ENCODE results near the gene LCN1. TPM values are rescaled to one million over a fixed set of nuclear protein-coding genes. Genes with fewer than 3 reads are reported as not detected.

Gene LCN1
- total and polyA plus RNA-seq, 2 donors (not counting 3 experiments of a cell fraction or from before 2014, with no cell fraction given): not detected

DNA sequence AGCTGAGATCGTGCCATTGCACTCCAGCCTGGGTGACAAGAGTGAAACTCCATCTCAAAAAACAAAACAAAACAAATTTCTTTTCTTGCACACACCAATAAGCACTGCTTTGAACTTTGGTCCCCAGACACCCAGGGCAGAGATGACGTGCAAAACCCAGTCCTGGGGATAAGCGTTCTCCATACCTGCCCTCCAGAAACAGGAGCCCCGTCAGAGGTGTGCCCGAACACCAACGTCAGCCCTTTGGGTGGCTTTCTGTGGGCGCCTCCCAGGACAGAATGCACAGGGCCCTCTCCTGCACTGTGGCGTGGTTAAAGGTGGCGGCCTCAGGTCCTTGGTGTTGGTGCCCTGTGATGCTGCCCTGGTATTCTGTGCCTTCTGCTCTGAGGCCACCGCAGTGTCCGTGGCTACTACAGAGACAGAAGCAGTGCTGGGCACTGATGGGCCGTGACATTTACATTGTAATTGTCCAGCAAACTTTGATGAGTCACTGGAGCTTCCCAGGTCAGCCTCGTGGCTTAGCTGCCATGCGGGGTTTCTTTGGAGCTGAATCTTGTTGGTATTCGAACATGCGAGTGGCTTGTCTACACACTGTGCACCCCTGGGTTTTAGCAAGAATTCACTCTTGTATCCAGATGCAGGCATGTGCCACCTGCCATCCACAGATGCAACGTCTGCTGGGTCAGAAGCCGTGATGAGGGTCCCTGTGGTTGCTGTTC is 31.9 kb upstream of the LCN1 start:
- dilution Hi-C loops (cut with MboI; ENCODE audit: extremely low pct_ligation_motif_present, low sequenced_read_pairs) (no loop called here), intact Hi-C loops (cut with micrococcal nuclease) (no loop called here)
- TF ChIP-seq GATA2 (IDR thresholded peaks at IDR 0.05; ENCODE audit: insufficient read depth, insufficient read length, low read depth, low read length) (no peak), POLR2AphosphoS5 (IDR thresholded peaks at IDR 0.05; ENCODE audit: insufficient read depth, low read depth, low read length) (no peak), POLR2A (IDR thresholded peaks at IDR 0.05; ENCODE audit: low read depth, low read length) (no peak), MAX (IDR thresholded peaks at IDR 0.05; ENCODE audit: insufficient read depth, insufficient read length) (no peak), MYC (IDR thresholded peaks at IDR 0.05; ENCODE audit: low read depth, low read length) (no peak), JUN (IDR thresholded peaks at IDR 0.05; ENCODE audit: borderline replicate concordance, insufficient read depth, insufficient read length, low read depth) (no peak), EZH2 (IDR thresholded peaks at IDR 0.05; ENCODE audit: borderline replicate concordance, low read depth, low read length, severe bottlenecking) (no peak), FOS (IDR thresholded peaks at IDR 0.05; ENCODE audit: borderline replicate concordance, insufficient read depth, low read length) (no peak)
- TF ChIP-seq, protein P1, sequence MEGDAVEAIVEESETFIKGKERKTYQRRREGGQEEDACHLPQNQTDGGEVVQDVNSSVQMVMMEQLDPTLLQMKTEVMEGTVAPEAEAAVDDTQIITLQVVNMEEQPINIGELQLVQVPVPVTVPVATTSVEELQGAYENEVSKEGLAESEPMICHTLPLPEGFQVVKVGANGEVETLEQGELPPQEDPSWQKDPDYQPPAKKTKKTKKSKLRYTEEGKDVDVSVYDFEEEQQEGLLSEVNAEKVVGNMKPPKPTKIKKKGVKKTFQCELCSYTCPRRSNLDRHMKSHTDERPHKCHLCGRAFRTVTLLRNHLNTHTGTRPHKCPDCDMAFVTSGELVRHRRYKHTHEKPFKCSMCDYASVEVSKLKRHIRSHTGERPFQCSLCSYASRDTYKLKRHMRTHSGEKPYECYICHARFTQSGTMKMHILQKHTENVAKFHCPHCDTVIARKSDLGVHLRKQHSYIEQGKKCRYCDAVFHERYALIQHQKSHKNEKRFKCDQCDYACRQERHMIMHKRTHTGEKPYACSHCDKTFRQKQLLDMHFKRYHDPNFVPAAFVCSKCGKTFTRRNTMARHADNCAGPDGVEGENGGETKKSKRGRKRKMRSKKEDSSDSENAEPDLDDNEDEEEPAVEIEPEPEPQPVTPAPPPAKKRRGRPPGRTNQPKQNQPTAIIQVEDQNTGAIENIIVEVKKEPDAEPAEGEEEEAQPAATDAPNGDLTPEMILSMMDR (IDR thresholded peaks at IDR 0.05; ENCODE audit: extremely low read depth in 1 of 2, insufficient read depth in 1 of 2, low read depth in 1 of 2, low read length in 2 of 2): no peak
- ChIA-PET CTCF (no interaction called here), POLR2A (no interaction called here)
- Histone ChIP-seq H3K9ac (replicated peaks; ENCODE audit: extremely low read depth, insufficient read depth, low read length) (no peak overlapping the region), H3K9me1 (replicated peaks; ENCODE audit: control insufficient read depth, extremely low read depth, insufficient read depth, low read length) (no peaks in the 10 kb centered on the region), H4K20me1 (replicated peaks; ENCODE audit: control insufficient read depth, extremely low read depth, insufficient read depth, low read length) (no peaks in the 10 kb centered on the region), H3K79me2 (ENCODE audit: control insufficient read depth, insufficient read depth, low read length) (no peaks in the 10 kb centered on the region), H3K4me2 (ENCODE audit: insufficient read depth, low read length) (no peak overlapping the region), H2AFZ (ENCODE audit: low read depth, low read length) (no peak overlapping the region), H3K9me3 (replicated peaks; ENCODE audit: control insufficient read depth, insufficient read depth, low read length) (no peaks in the 10 kb centered on the region), H3K4me1 (ENCODE audit: control insufficient read depth, extremely low read depth, insufficient read depth, low read length) (no peaks in the 10 kb centered on the region), H3K4me3 (replicated peaks in 1 of 3; ENCODE audit: insufficient read depth in 1 of 3, low read depth in 1 of 3, low read length in 3 of 3) (no peak overlapping the region), H3K27ac (ENCODE audit: insufficient read depth, low read depth, low read length) (no peak overlapping the region), H3K36me3 (ENCODE audit: control insufficient read depth in 2 of 2, extremely low read depth in 1 of 2, insufficient read depth in 2 of 2, low read length in 2 of 2) (peaks cover 0 to 24% of the 10 kb centered on the region in 2 experiments), H3K27me3 (ENCODE audit: control insufficient read depth in 2 of 2, insufficient read depth in 2 of 2, low read length in 2 of 2) (no peaks in the 10 kb centered on the region)
- FAIRE-seq: no peak
- BruUV-seq (replicated peaks): no TSS peak
- no peak for DNase-seq (ENCODE audit: low read depth, low spot score)
